Neural cell (in vitro differentiated cells): ENCODE data around the gene IP6K3. TPM values are rescaled to one million over a fixed set of nuclear protein-coding genes. Genes with fewer than 3 reads are reported as not detected.

Experiments
- H2AFZ ChIP-seq: fragments of 200-600, 300-800 bp; sonication (generic), shearing (Covaris generic); 2 replicates; pipeline ENCODE4 v1.6.0; 2014; ENCODE audit warnings: low read depth, mild to moderate bottlenecking, antibody characterized with exemption, low read length, moderate library complexity
- H3F3A ChIP-seq: fragments of 200-600 bp; shearing (Covaris generic); 2 replicates; pipeline ENCODE4 v1.6.1; 2016; ENCODE audit warnings: mild to moderate bottlenecking, moderate library complexity, mixed read lengths, antibody characterized with exemption, low read length; ENCODE audit not compliant: insufficient read depth, poor library complexity, severe bottlenecking
- H3K27ac ChIP-seq: fragments of 200-600, 300-800 bp; sonication (generic), shearing (Covaris generic); 2 replicates; pipeline ENCODE4 v1.5.1; 2014; ENCODE audit warnings: mild to moderate bottlenecking, low read length, moderate library complexity
- H3K27me3 ChIP-seq: fragments of 300-800, 200-600 bp; sonication (generic), shearing (Covaris generic); 2 replicates; pipeline ENCODE4 v1.6.0; 2014; ENCODE audit warnings: mild to moderate bottlenecking, low read depth, low read length, moderate library complexity; ENCODE audit not compliant: insufficient read depth
- H3K36me3 ChIP-seq: fragments of 300-800, 200-600 bp; sonication (generic), shearing (Covaris generic); 2 replicates; pipeline ENCODE4 v1.5.1; 2014; ENCODE audit warnings: mild to moderate bottlenecking, antibody characterized with exemption, low read length, moderate library complexity; ENCODE audit not compliant: insufficient read depth
- H3K4me2 ChIP-seq: fragments of 300-800, 200-600 bp; sonication (generic), shearing (Covaris generic); 2 replicates; pipeline ENCODE4 v1.6.0; 2014; ENCODE audit warnings: mild to moderate bottlenecking, low read length
- H3K4me3 ChIP-seq: fragments of 300-800, 200-600 bp; sonication (generic), shearing (Covaris generic); 2 replicates; pipeline ENCODE4 v1.5.1; 2014; ENCODE audit warnings: mild to moderate bottlenecking, low read length, moderate library complexity
- H3K79me2 ChIP-seq: fragments of 200-600 bp; shearing (Covaris generic); replicated peaks from 2 replicates; pipeline ENCODE4 v1.6.0; 2014; ENCODE audit warnings: mild to moderate bottlenecking, low read length, moderate library complexity; ENCODE audit not compliant: insufficient read depth
- H3K9ac ChIP-seq: fragments of 300-800, 200-600 bp; sonication (generic), shearing (Covaris generic); 2 replicates; pipeline ENCODE4 v1.6.1; 2016; ENCODE audit warnings: mild to moderate bottlenecking, low read length, mixed read lengths
- H3K9me2 ChIP-seq: fragments of 200-600 bp; shearing (Covaris generic); 2 replicates; pipeline ENCODE4 v1.6.1; 2016; ENCODE audit warnings: mild to moderate bottlenecking, low read length, mixed read lengths; ENCODE audit not compliant: insufficient read depth
- H3K9me3 ChIP-seq: fragments of 200-600, 300-800 bp; sonication (generic), shearing (Covaris generic); 2 replicates; pipeline ENCODE4 v1.6.1; 2016; ENCODE audit warnings: mild to moderate bottlenecking, mixed run types, low read length, moderate library complexity, mixed read lengths
- H4K20me1 ChIP-seq: fragments of 200-600 bp; shearing (Covaris generic); 2 replicates; pipeline ENCODE4 v1.6.1; 2016; ENCODE audit warnings: mild to moderate bottlenecking, mixed run types; ENCODE audit not compliant: insufficient read depth
- CTCF ChIP-seq: fragments of 450-650 bp; IDR thresholded peaks from 2 replicates; pipeline ENCODE4 v1.5.1; 2014; ENCODE audit warnings: antibody characterized with exemption, mild to moderate bottlenecking, moderate library complexity; ENCODE audit not compliant: poor library complexity, severe bottlenecking
- EP300 ChIP-seq: fragments of 450-650 bp; conservative IDR thresholded peaks from 2 replicates; pipeline ENCODE4 v1.6.1; 2014; ENCODE audit warnings: antibody characterized with exemption, mild to moderate bottlenecking, moderate library complexity; ENCODE audit not compliant: poor library complexity, severe bottlenecking
- EZH2 ChIP-seq: fragments of 200-600, 300-800 bp; shearing (Covaris generic), sonication (generic); IDR thresholded peaks from 2 replicates; pipeline ENCODE4 v1.6.1; 2014; ENCODE audit warnings: antibody characterized with exemption, low read length, borderline replicate concordance, mild to moderate bottlenecking; ENCODE audit not compliant: insufficient read depth, poor library complexity, severe bottlenecking
- MXI1 ChIP-seq: fragments of 450-650 bp; conservative IDR thresholded peaks from 2 replicates; pipeline ENCODE4 v1.6.1; 2014; ENCODE audit warnings: antibody characterized with exemption, mild to moderate bottlenecking; ENCODE audit not compliant: poor library complexity, severe bottlenecking
- POLR2AphosphoS5 ChIP-seq: IDR thresholded peaks from 2 replicates; pipeline ENCODE4 v1.6.1; 2012
- RAD21 ChIP-seq: fragments of 450-650 bp; conservative IDR thresholded peaks from 2 replicates; pipeline ENCODE4 v1.6.1; 2014; ENCODE audit warnings: antibody characterized with exemption, mild to moderate bottlenecking, moderate library complexity
- REST ChIP-seq: IDR thresholded peaks from 2 replicates; pipeline ENCODE4 v1.6.1; 2012; ENCODE audit warnings: borderline replicate concordance
- SMC3 ChIP-seq: fragments of 450-650 bp; conservative IDR thresholded peaks from 2 replicates; pipeline ENCODE4 v1.6.1; 2014; ENCODE audit warnings: antibody characterized with exemption, mild to moderate bottlenecking, moderate library complexity; ENCODE audit not compliant: poor library complexity
- TAF1 ChIP-seq: IDR thresholded peaks from 2 replicates; pipeline ENCODE4 v1.6.1; 2012; ENCODE audit warnings: low read depth
- polyA plus RNA-seq: library from polyadenylated mRNA; depleted of rRNA; stranded (reverse); fragments of >200 nt; gene quantifications from 2 replicates; pipeline ENCODE4 v1.2.3, GENCODE V29; 2014

IP6K3 gene
- polyA plus RNA-seq, 1 donor from 2014 or later = not detected

GRCh38 chr6:33727126-33727525 lies 19.6 kb downstream of the IP6K3 start:
- Histone ChIP-seq H3K27me3 (no peaks in the 10 kb centered on the region), H3K9ac (no peak overlapping the region), H3F3A (no peaks in the 10 kb centered on the region), H3K9me3 (no peaks in the 10 kb centered on the region), H3K4me3 (no peak overlapping the region), H3K79me2 (no peaks in the 10 kb centered on the region), H3K9me2 (no peaks in the 10 kb centered on the region), H3K36me3 (no peaks in the 10 kb centered on the region), H3K27ac (no peak overlapping the region), H2AFZ (no peak overlapping the region), H4K20me1 (no peaks in the 10 kb centered on the region), H3K4me2 (no peak overlapping the region)
- no peak for TF ChIP-seq REST
- no peak for TF ChIP-seq RAD21
- no peak for TF ChIP-seq EZH2
- TF ChIP-seq TAF1 = no peak
- no peak for TF ChIP-seq CTCF
- no peak for TF ChIP-seq SMC3
- no peak for TF ChIP-seq EP300
- no peak for TF ChIP-seq MXI1
- no peak for TF ChIP-seq POLR2AphosphoS5

- TF ChIP-seq RAD21 (no peak), REST (no peak), MXI1 (no peak)
- Histone ChIP-seq H3K79me2 (no peaks in the 10 kb centered on the region), H3K4me3 (no peak overlapping the region), H2AFZ (no peak overlapping the region), H3K27me3 (no peaks in the 10 kb centered on the region), H4K20me1 (no peaks in the 10 kb centered on the region), H3K9ac (no peak overlapping the region), H3K9me2 (no peaks in the 10 kb centered on the region), H3K4me2 (no peak overlapping the region), H3K9me3 (no peaks in the 10 kb centered on the region), H3K36me3 (no peaks in the 10 kb centered on the region), H3F3A (no peaks in the 10 kb centered on the region), H3K27ac (no peak overlapping the region)
These were observed 20.0 kb downstream of the IP6K3 start for GRCh38 chr6:33726696-33727095.
